GM19455 (cell line): ENCODE results near the gene KRTAP10-9.
"Not testable (repeated sequence)": the region's sequence is repeated elsewhere in the genome, so short reads cannot be mapped to it uniquely, and the experiment has no call there.

Experiments
- ATAC-seq: cut with Tn5 transposase; IDR thresholded peaks from one replicate; pipeline ENCODE4 v1.9.1; 2021; ENCODE audit not compliant: unreplicated experiment

KRTAP10-9 gene

DNA sequence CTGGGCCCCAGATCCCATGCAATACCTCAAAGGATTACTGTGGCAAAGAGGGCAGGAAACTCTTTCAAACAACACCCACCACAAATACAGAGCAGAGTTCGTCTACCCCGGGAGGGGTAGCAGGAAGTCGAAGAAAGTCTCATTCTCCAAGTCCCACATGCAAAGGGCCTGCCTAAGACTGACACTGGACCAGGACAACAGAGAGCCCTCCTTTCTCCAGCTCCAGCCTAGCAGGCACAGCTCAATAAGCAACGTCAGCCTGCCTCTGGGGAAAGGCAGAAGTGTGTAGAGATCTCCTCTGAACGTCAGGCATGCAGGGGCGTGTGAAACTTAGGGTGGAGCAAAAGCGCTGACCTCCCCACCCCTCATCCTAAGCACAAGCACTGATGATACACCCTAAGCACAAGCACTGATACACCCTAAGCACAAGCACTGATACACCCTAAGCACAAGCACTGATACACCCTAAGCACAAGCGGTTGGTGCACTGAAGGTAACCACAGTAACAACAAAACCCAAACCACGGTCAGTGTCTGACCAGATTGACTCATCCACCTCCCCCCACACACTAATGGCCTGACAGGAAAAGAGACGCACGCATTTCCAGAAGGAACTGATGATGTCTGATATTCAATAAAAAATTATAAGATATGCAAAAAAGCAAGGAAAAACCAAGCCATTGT is 32.2 kb downstream of the KRTAP10-9 start:
- ATAC-seq = no peak

DNA sequence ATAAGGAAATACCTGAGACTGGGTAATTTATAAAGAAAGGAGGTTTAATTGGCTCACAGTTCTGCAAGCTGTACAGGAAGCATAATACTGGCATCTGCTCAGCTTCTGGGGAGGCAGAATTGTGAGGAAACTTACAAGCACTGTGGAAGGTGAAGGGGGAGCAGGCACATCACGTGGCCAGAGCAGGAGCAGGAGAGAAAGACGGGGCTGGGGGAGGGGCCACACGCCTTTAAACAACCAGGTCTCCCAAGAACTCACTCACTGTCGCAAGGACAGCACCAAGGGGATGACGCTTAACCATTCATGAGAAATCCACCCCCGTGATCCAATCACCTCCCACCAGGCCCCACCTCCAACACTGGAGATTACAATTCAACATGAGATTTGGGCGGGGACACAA is 34.7 kb downstream of the KRTAP10-9 start:
- ATAC-seq = not testable (repeated sequence)

DNA sequence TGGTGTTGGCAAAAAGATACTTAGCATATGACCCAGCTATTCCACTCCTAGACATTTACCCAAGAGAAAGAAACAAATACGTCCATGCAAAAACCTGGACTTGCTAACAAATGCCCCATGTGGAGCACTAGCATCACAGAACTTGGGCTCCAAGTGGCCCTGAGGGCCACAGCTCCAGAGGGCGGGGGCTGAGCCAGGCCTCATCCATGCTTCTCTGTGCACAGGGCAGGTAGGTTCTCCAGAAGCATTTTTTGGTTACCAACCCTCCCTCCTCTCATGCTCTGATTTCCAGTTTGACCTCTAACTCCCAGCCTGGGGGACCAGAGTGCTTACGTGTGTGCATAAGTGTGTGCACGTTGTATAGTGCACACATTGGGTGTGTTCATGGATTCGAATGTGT is 37.8 kb downstream of the KRTAP10-9 start:
- ATAC-seq = no peak

DNA sequence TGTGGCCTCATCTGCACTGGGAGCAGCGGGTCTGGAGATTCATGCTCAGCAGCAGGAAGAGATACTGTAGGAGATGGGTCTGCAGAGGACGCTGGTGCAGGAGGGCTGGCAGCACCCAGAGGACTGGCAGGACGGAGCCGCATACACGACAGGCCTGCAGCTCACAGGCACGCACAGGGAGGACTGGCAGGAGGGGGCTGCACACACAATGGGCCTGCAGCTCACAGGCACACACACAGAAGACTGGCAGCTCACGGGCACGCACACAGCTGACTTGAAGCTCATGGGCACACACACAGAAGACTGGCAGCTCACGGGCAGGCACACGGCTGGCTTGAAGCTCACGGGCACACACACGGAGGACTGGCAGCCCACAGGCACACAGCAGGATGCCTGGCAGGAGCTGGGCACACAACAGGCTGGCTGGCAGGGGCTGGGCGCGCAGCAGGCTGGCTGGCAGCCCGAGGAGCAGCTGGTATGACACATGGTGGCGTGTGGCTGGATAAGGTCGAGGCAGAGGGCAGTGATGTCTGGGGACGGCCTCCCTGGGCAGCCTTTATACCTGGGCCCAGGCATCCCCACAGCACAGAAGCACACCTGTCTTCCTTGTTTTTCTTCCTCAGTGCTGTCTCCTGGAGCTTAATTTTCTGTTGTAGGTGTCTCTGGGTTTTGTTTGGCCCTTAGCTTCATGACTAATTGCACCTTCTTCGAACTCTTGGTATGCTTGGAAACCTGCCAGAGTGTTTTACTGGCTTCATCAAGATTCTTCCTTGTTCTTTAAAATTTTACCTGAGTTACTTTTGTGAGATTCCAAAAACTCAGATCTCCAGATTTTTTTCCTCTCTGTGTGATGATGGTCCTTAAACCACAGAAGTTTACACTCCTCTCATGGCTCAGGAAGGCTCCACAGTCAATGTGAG is 39.8 kb downstream of the KRTAP10-9 start, which contains the start of gene KRTAP12-2:
KRTAP12-2 (minus strand) TSS at position 527 of the 920 bp plus-strand sequence; CDS start at position 486, 41 bp downstream.
- ATAC-seq = no peak

DNA sequence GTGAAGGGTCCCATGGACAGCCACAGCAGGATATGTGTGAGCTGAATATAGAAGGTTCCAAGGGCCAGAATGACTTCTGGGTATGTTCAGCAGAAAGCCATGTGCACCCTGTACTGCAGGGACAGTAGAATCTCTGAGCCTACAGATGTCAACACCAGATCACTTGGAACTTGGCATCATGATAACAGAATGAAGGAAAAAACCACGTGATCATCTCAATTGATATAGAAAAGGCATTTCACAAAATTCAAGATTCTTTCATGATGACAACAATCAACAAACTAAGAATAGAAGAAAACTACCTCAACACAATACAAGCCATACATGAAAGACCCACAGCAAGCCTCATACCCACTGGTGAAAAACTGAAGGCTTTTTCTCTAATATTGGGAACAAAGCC is 40.7 kb downstream of the KRTAP10-9 start:
- no peak for ATAC-seq

DNA sequence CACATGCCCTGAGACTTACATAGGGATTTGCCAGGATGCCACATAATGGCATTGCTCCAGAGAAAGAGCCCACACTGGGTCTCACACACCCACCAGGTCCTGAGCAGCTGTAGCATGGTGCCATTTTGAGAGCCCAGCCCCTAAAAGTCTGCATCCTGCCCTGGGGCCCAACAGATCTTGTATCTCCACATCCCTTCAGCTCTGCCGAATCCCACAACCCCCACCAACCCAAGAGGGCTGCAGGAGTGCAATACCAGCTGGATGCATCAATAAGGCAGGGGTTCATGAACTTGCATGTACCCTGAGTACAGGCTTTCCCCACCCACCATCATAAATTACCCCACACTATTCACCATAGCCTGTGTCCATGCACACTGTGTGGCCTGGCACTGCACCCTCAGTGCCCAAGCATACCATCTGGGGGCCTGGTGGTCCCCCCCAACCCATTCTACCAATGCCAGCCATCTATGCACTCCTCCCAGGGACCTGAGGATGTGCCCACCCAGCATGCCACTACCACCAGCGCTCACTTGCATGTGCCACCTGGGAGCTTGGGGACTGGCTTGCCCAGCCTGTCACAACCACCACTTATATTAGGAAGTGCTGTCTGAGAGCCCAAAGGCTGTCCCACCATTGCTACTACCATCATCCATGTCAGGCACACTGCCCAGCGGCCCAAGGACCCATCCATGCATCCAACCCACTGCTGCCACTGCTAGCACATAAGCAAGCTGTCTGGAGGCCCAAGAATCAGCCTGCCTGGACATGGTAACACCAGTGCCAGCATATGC is 43.9 kb downstream of the KRTAP10-9 start:
- ATAC-seq = no peak

DNA sequence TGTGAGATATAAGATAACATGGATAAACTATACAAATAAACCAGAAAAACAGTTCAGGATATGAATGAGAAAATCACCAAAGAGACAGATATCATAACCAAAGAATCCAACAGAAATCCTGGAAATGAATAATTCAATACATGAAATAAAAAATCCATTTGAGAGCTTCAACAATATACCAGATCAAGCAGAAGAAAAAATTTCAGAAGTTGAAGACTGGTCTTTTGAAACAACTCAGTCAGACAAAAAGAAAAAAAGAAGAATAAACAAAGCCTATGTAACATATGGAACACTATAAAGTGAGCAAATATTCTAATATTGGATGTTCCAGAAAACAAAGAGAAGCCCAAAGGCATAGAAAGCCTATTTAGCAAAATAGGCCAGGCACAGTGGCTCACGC is 45.0 kb downstream of the KRTAP10-9 start:
- ATAC-seq = no peak

DNA sequence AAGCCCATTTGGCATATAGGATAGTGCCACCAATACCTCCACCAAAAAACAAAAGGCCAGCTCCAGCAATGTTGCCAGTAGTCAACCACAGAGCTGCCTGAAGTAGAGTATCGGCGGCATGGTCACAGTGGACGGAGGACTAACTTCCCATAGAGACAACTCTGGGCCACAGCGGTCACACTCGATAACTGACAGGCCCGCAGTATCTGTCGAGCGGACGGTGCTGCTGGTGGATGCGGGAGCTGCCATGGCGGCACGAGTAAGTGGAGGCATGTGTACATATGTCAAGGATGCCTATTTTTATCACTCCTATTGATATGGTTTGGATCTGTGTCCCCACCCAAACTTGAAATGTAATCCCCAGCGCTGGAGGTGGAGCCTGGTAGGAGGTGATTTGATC is 51.0 kb downstream of the KRTAP10-9 start:
- ATAC-seq = no peak
